Tibial nerve (tissue), 3 donors: Measurements from ENCODE around the gene CACNG3.

Experiments used
- CTCF ChIP-seq, 5 experiments: fragments of 200-600 bp in 3 of 5; fragments of 450-650 bp in 2 of 5; sonication (generic) in 3 of 5; IDR thresholded peaks; one replicate each; pipeline ENCODE4 v1.5.1; 2016 to 2019; ENCODE audit warnings: antibody characterized with exemption in 5 of 5, mild to moderate bottlenecking in 3 of 5, moderate library complexity in 2 of 5
- POLR2A ChIP-seq, 2 donors: fragments of 450-650 bp; IDR thresholded peaks; one replicate each; pipeline ENCODE4 v1.6.1; 2017; ENCODE audit warnings: antibody characterized with exemption in 2 of 2, mild to moderate bottlenecking in 2 of 2, moderate library complexity in 2 of 2

- no peak for TF ChIP-seq CTCF (IDR thresholded peaks at IDR 0.05)
- no peak for TF ChIP-seq POLR2A (IDR thresholded peaks at IDR 0.05)
Measured at GRCh38 chr16:24345704-24346103, 89.6 kb downstream of the CACNG3 start.
